Suprapubic skin (tissue), 4 donors: Measurements from ENCODE around the gene DISP3.

ENCODE experiments used
- CTCF ChIP-seq, 2 donors: fragments of 200-600 bp in 1 of 2; fragments of 450-650 bp in 1 of 2; sonication (generic) in 1 of 2; IDR thresholded peaks; one replicate each; pipeline ENCODE4 v1.5.1; 2016 to 2019; ENCODE audit warnings: antibody characterized with exemption in 2 of 2, mild to moderate bottlenecking in 1 of 2, moderate library complexity in 1 of 2
- EP300 ChIP-seq: sonication (generic); formaldehyde crosslinking; IDR thresholded peaks from one replicate; pipeline ENCODE4 v1.6.1; 2017; ENCODE audit warnings: antibody characterized with exemption
- POLR2A ChIP-seq, 2 donors: fragments of 450-650 bp; IDR thresholded peaks; one replicate each; pipeline ENCODE4 v1.6.1; 2017; ENCODE audit warnings: antibody characterized with exemption in 2 of 2, mild to moderate bottlenecking in 2 of 2, moderate library complexity in 2 of 2
- POLR2AphosphoS5 ChIP-seq, 3 donors: sonication (generic); formaldehyde crosslinking; IDR thresholded peaks; one replicate each; pipeline ENCODE4 v1.6.1; 2017; ENCODE audit warnings: antibody characterized with exemption in 3 of 3

GRCh38 chr1:11527541-11528452 is 48.8 kb downstream of the DISP3 start:
- TF ChIP-seq POLR2A (IDR thresholded peaks at IDR 0.05) (no peak), CTCF (IDR thresholded peaks at IDR 0.05) (no peak), POLR2AphosphoS5 (IDR thresholded peaks at IDR 0.05) (no peak), EP300 (no peak)
